ENCODE measurements around the gene CHST14.

DNA sequence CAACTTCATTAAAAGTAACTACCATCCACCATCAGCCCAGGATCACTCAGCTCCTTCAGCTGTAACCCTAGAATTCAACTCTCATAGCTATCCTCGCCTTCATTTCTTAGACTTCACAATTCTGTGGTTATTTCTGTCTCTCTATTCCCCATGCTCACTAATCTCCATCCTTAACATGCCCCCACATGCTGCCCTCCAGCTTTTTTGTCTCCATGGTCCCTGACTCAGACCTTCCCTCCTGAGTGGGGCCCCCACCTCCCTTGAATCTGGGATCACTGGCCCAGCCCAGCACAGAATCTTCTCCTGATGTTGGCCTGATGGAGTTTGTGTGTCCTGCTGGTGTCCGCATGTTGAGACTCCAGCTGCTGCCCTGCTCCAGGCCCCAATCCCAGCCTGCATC lies 41.7 kb downstream of the CHST14 start:
- TF ChIP-seq, protein P1, sequence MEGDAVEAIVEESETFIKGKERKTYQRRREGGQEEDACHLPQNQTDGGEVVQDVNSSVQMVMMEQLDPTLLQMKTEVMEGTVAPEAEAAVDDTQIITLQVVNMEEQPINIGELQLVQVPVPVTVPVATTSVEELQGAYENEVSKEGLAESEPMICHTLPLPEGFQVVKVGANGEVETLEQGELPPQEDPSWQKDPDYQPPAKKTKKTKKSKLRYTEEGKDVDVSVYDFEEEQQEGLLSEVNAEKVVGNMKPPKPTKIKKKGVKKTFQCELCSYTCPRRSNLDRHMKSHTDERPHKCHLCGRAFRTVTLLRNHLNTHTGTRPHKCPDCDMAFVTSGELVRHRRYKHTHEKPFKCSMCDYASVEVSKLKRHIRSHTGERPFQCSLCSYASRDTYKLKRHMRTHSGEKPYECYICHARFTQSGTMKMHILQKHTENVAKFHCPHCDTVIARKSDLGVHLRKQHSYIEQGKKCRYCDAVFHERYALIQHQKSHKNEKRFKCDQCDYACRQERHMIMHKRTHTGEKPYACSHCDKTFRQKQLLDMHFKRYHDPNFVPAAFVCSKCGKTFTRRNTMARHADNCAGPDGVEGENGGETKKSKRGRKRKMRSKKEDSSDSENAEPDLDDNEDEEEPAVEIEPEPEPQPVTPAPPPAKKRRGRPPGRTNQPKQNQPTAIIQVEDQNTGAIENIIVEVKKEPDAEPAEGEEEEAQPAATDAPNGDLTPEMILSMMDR (IDR thresholded peaks at IDR 0.05; ENCODE audit: low read depth, low read length, poor library complexity, severe bottlenecking): no peak
- no peak for TF ChIP-seq EZH2phosphoT487 (IDR thresholded peaks at IDR 0.05; ENCODE audit: borderline replicate concordance, low read length)

Data from DOHH2 (cell line).